ENCODE results near the gene ITGA1. TPM values are rescaled to one million over a fixed set of nuclear protein-coding genes. Genes with fewer than 3 reads are reported as not detected.

The ITGA1 gene
- total and polyA plus RNA-seq, 2 of the 8 experiments (the other 6 are each of a cell fraction or from before 2014, with no cell fraction given) = 2.3 to 9.0 TPM

- POLR2A ChIA-PET (ENCODE audit: partially characterized antibody) = interaction anchor here (1.7 kb wide), 1 partner anchor 18 kb away, joined by 3 read pairs; no protein-coding TSS in a partner anchor
- 84% methylated on average over 1 of the region's 1 CpG; no CpG with 5 or more reads in 1 of the 2 experiments for WGBS, 2 experiments (ENCODE audit: extremely low coverage in 1 of 2, insufficient coverage in 1 of 2, insufficient read length in 1 of 2, insufficient replicate concordance in 2 of 2, low coverage in 1 of 2, low lambda C conversion rate in 2 of 2, missing lambda C conversion rate in 1 of 2)
- H3K9me3 ChIP-seq (ENCODE audit: insufficient read depth in 2 of 2, low read depth in 1 of 2, low read length in 1 of 2) = no peaks in the 10 kb centered on the region
Measured at GRCh38 chr5:52996979-52997378, 209.3 kb downstream of the ITGA1 start.

More at GRCh38 chr5:52996979-52997378, 209.3 kb downstream of the ITGA1 start:
- no peaks in the 10 kb centered on the region for H3K79me2 ChIP-seq (ENCODE audit: control insufficient read depth in 1 of 2, insufficient read depth in 2 of 2, low read length in 2 of 2)
- H4K91ac ChIP-seq (replicated peaks; ENCODE audit: insufficient read length, low read length) = no peak overlapping the region
- no peak overlapping the region for H2AK5ac ChIP-seq (ENCODE audit: low read depth, low read length)
- no peak overlapping the region for H3K27ac ChIP-seq (ENCODE audit: low read depth, low read length)
- no peak overlapping the region for H3K9ac ChIP-seq (replicated peaks in 1 of 4; ENCODE audit: extremely low read depth in 1 of 4, low read depth in 3 of 4, low read length in 3 of 4)
- no peaks in the 10 kb centered on the region for H4K20me1 ChIP-seq (replicated peaks in 1 of 2; ENCODE audit: control insufficient read depth in 1 of 2, insufficient read depth in 2 of 2, low read length in 2 of 2)
- no peak overlapping the region for H3K23ac ChIP-seq (ENCODE audit: insufficient read length)
- DNase-seq (ENCODE audit: low read depth in 1 of 2, low spot score in 2 of 2) (no peak), FAIRE-seq (no peak)
- H4K5ac ChIP-seq (ENCODE audit: insufficient read length, low read depth, low read length) = no peak overlapping the region
- H3K56ac ChIP-seq (replicated peaks; ENCODE audit: insufficient read length, low read depth, low read length) = no peak overlapping the region
- H3K4me1 ChIP-seq (replicated peaks in 1 of 4; ENCODE audit: control insufficient read depth in 3 of 4, insufficient read depth in 4 of 4, low read length in 3 of 4) = no peaks in the 10 kb centered on the region
- CTCF ChIA-PET (ENCODE audit: partially characterized antibody) = interaction anchor here (0.8 to 1.4 kb wide), 2 partner anchors 36 to 48 kb away, joined by 3 to 4 read pairs; no protein-coding TSS in a partner anchor
- H3K36me3 ChIP-seq (ENCODE audit: control insufficient read depth in 2 of 4, insufficient read depth in 4 of 4, low read length in 3 of 4) = no peaks in the 10 kb centered on the region; a peak in 1 of 8 replicates
- H2AFZ ChIP-seq (ENCODE audit: low read length) = no peak overlapping the region
- H2BK12ac ChIP-seq (ENCODE audit: low read depth, low read length) = no peak overlapping the region
- no peak overlapping the region for H2BK120ac ChIP-seq (replicated peaks; ENCODE audit: low read depth, low read length)
- no peak overlapping the region for H4K8ac ChIP-seq (ENCODE audit: extremely low read depth, insufficient read depth, low read length)
- H2BK15ac ChIP-seq (ENCODE audit: low read length) = no peak overlapping the region
- H3K18ac ChIP-seq (ENCODE audit: extremely low read depth, low read length) = no peak overlapping the region
- TF ChIP-seq CREB1 (IDR thresholded peaks at IDR 0.05) = no peak
- no peak for TF ChIP-seq BACH1 (IDR thresholded peaks at IDR 0.05; ENCODE audit: low read length)
- no peak for TF ChIP-seq CTBP2 (IDR thresholded peaks at IDR 0.05; ENCODE audit: borderline replicate concordance, insufficient read depth, insufficient read length, low read length)
- TF ChIP-seq, protein P1, sequence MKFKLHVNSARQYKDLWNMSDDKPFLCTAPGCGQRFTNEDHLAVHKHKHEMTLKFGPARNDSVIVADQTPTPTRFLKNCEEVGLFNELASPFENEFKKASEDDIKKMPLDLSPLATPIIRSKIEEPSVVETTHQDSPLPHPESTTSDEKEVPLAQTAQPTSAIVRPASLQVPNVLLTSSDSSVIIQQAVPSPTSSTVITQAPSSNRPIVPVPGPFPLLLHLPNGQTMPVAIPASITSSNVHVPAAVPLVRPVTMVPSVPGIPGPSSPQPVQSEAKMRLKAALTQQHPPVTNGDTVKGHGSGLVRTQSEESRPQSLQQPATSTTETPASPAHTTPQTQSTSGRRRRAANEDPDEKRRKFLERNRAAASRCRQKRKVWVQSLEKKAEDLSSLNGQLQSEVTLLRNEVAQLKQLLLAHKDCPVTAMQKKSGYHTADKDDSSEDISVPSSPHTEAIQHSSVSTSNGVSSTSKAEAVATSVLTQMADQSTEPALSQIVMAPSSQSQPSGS (IDR thresholded peaks at IDR 0.05; ENCODE audit: low read length) = no peak
- no peak for TF ChIP-seq YY1 (IDR thresholded peaks at IDR 0.05; ENCODE audit: low read depth, low read length)
- no peak for TF ChIP-seq SP2 (IDR thresholded peaks at IDR 0.05; ENCODE audit: low read length)
- TF ChIP-seq RBBP5 (IDR thresholded peaks at IDR 0.05; ENCODE audit: borderline replicate concordance, low read depth, low read length) = no peak
- TF ChIP-seq NRF1 (IDR thresholded peaks at IDR 0.05; ENCODE audit: low read depth, low read length) = no peak
- no peak for TF ChIP-seq BCL11A (IDR thresholded peaks at IDR 0.05; ENCODE audit: low read depth in 2 of 2, low read length in 2 of 2)
- TF ChIP-seq GTF2F1 (IDR thresholded peaks at IDR 0.05; ENCODE audit: borderline replicate concordance, low read depth, low read length) = no peak
- no peak for TF ChIP-seq KDM4A (IDR thresholded peaks at IDR 0.05; ENCODE audit: low read depth, low read length, severe bottlenecking)
- no peak overlapping the region for H3K4me2 ChIP-seq (ENCODE audit: insufficient read depth in 1 of 2, low read depth in 2 of 2, low read length in 2 of 2)
- no peak overlapping the region for H2BK20ac ChIP-seq (ENCODE audit: low read length)
- no peaks in the 10 kb centered on the region for H3K23me2 ChIP-seq (ENCODE audit: low read depth, low read length)
- H3K27me3 ChIP-seq (replicated peaks in 1 of 4; ENCODE audit: control insufficient read depth in 3 of 4, extremely low read depth in 1 of 4, insufficient read depth in 3 of 4, low read length in 3 of 4) = peaks cover 0 to 2% (median 0%) of the 10 kb centered on the region in 4 experiments; a peak in 1 of 7 replicates
- no peak overlapping the region for H3K4ac ChIP-seq (replicated peaks; ENCODE audit: insufficient read length, low read depth, low read length)
- H3K79me1 ChIP-seq (ENCODE audit: low read depth, low read length) = no peaks in the 10 kb centered on the region
- no peak overlapping the region for H3K4me3 ChIP-seq (ENCODE audit: extremely low read depth in 1 of 4, insufficient read depth in 2 of 4, low read depth in 3 of 4, low read length in 4 of 4)
- H2BK5ac ChIP-seq (ENCODE audit: low read depth, low read length) = no peak overlapping the region
- no peak overlapping the region for H3K14ac ChIP-seq (ENCODE audit: insufficient read length)
